GM18505 (cell line): ENCODE data around the gene EPHB6.

Experiments used
- ATAC-seq: cut with Tn5 transposase; IDR thresholded peaks from one replicate; pipeline ENCODE4 v1.9.1; 2021; ENCODE audit not compliant: unreplicated experiment
- POLR2A ChIP-seq: IDR thresholded peaks from 4 replicates; pipeline ENCODE4 v1.6.1; 2011; ENCODE audit warnings: borderline replicate concordance; ENCODE audit not compliant: insufficient read depth, insufficient read length; ENCODE audit errors: extremely low read depth

EPHB6 gene

GRCh38 chr7:142813699-142814098 is 41.2 kb upstream of the EPHB6 start:
- TF ChIP-seq POLR2A: no peak
- no peak for ATAC-seq

- no peak for TF ChIP-seq POLR2A
- ATAC-seq: no peak
Observed at GRCh38 chr7:142814451-142814850, 40.4 kb upstream of the EPHB6 start.

- TF ChIP-seq POLR2A: no peak
Observed at GRCh38 chr7:142815134-142815533, 39.7 kb upstream of the EPHB6 start.

GRCh38 chr7:142817506-142817905 is 37.4 kb upstream of the EPHB6 start:
- no peak for TF ChIP-seq POLR2A
- ATAC-seq: no peak

More at GRCh38 chr7:142815134-142815533, 39.7 kb upstream of the EPHB6 start:
- ATAC-seq: no peak

GRCh38 chr7:142819530-142819929 is 35.3 kb upstream of the EPHB6 start:
- no peak for TF ChIP-seq POLR2A
- ATAC-seq: no peak

- ATAC-seq: no peak
- TF ChIP-seq POLR2A: no peak
Observed at GRCh38 chr7:142822714-142823113, 32.2 kb upstream of the EPHB6 start.

- no peak for ATAC-seq
- no peak for TF ChIP-seq POLR2A
Observed at GRCh38 chr7:142827951-142828500, 26.9 kb upstream of the EPHB6 start.

- no peak for ATAC-seq
- TF ChIP-seq POLR2A: no peak
Observed at GRCh38 chr7:142832417-142832816, 22.5 kb upstream of the EPHB6 start.

GRCh38 chr7:142833174-142834048 is 21.5 kb upstream of the EPHB6 start:
- ATAC-seq: peak; percentile 73
- no peak for TF ChIP-seq POLR2A

- TF ChIP-seq POLR2A: no peak
- ATAC-seq: no peak
Observed at GRCh38 chr7:142835487-142835886, 19.4 kb upstream of the EPHB6 start.

GRCh38 chr7:142836426-142836825 is 18.4 kb upstream of the EPHB6 start:
- ATAC-seq: no peak
- no peak for TF ChIP-seq POLR2A

- no peak for TF ChIP-seq POLR2A
- no peak for ATAC-seq
Observed at GRCh38 chr7:142838461-142839213, 16.2 kb upstream of the EPHB6 start.

GRCh38 chr7:142842251-142842766 is 12.6 kb upstream of the EPHB6 start:
- TF ChIP-seq POLR2A: no peak
- ATAC-seq: no peak
